GM19239 (cell line): ENCODE measurements around the gene CTNNA2.

Experiments
- DNase-seq: peaks from one replicate; pipeline ENCODE4 v3.0.0; 2011; ENCODE audit warnings: low spot score; ENCODE audit not compliant: insufficient read length
- FAIRE-seq: peaks from 2 replicates; lab custom pipeline; 2011; peaks lifted over from hg19 to GRCh38; lab: Jason Lieb, UNC

The CTNNA2 gene

DNA sequence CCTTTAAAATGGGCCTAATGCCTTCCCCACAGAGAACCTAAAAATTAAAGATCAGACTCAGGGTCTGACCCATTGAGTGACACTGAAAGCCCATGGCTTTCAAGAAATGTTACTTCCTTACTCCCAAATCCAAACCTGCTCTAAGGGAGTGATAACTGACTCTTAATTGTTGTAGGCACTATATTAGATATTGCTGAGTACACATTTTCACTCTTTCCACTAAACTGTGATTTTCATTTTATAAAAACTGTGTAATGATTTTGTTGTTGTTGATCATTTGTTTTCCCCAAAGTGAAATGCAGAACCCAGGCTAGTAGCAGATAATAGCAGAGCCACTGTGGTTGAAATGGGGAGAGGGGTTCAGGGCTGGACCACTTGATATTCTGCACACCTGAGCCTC lies 704.6 kb downstream of the CTNNA2 start:
- FAIRE-seq (no peak), DNase-seq (no peak)

DNA sequence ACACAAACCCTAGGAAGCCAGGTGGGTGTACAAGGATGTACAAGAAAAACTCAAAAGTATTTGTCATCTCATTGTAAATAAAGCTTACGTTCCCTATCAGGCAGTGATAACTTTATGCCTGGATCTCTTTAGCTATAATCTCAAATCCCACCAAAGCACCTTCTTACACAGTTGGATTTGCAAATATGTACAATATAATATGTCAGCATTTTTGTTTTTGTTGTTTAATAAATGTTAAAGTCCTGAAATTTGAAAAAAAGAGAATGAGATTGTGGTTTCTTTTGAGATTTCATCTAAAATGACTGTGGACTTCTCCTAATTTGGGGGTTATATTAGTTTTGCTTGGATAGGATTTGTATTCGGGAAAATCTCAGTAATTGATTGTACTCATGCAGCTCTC lies 709.8 kb downstream of the CTNNA2 start:
- FAIRE-seq, result no peak
- no peak for DNase-seq

DNA sequence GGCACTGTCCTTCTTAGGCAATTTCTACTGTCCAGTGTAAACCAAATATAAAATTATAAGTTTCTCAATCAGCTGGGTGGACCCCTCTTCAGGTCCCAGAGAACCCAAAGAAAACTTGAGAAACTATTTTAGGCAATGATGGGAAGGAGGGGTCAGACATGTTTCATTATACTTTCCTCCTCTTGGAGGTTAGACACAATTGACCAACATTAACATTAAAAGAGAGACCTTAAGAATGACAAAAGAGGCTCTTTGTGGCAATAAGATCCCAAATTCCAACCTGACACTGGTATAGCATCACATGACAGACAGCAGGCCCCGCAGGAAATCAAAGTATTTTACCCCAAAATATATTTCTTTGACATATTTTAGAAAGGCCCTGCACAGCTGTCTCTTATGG lies 718.6 kb downstream of the CTNNA2 start:
- no peak for FAIRE-seq
- DNase-seq, result no peak

DNA sequence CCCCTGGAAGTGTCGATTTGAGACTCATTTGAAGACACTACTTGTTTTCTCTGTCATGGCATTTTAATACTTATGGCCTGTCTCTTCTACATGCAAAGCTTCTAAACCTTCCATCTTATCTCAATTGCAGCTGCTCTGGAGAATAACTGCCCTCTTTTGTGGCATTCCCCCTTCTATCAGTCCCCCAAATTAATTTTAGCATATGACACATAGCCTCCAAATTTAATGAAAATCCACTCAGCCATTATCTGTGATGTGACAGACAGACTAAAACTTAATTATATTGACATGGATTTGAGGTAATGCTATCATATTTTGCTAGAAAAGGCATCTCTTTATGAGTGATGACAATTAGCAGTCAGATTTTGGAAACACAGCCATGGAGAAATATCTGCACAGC lies 720.5 kb downstream of the CTNNA2 start:
- DNase-seq (no peak), FAIRE-seq (no peak)

DNA sequence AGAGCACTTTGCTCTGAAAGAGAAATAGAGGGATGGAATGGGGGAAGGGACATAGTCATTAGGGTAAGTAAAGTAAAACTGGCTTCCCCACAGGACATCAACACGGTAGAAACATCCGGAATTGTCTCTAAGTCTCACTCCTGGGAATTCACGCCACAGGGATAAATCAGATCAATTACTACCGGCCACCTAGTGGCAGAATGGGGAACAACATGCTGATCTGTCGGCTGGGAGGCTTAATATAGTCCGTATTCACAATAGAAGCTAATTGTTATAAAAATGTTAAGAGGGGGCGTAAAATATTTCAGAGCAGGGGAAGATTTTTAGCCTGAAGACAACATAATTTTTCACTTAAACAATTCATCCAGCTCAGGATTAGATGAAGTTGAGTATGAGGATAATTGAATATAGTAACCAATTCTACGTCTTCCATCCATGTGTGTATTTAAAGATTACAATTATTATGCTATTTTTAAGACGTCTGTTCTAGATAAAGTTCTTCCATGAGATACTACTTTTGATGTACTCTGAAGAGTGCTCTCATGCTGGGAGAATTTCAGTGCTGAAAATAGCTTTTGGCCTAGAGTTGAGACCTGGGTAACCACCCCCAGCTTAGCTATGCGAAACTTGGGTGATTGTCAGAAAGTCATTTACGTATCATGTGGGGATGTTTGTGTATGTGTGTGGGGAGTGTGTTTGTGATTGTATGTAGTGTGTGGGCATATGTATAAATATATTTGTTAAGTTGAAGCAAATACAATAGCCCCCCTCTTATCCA lies 726.0 kb downstream of the CTNNA2 start:
- FAIRE-seq, result no peak
- no peak for DNase-seq

DNA sequence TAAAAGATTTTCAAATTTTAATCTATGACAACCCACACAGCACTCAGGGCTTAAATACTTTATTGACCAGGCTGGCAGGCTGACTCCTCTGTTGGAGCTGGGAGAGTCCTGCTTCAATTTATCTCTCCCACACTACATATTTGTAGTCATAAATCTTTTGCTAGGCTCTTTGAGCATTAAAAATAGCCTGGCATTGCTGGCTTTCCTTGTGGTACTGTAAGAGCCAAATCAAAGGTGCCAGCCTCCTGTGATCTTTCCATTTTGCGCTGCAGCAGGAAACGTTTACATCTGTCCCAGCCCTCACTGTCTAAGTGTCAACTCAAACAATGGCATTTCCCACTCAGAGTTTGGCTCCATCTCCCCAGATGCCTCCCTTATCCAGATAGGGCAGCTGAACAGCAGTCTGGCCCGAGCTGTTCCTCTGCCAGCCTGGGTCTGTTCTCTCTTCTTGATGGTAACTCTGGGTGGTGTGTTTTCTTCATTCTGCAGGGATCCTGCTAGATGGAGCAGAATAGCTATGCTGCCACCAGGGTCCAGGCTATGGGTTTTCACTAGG lies 729.6 kb downstream of the CTNNA2 start:
- FAIRE-seq (no peak), DNase-seq (no peak)

DNA sequence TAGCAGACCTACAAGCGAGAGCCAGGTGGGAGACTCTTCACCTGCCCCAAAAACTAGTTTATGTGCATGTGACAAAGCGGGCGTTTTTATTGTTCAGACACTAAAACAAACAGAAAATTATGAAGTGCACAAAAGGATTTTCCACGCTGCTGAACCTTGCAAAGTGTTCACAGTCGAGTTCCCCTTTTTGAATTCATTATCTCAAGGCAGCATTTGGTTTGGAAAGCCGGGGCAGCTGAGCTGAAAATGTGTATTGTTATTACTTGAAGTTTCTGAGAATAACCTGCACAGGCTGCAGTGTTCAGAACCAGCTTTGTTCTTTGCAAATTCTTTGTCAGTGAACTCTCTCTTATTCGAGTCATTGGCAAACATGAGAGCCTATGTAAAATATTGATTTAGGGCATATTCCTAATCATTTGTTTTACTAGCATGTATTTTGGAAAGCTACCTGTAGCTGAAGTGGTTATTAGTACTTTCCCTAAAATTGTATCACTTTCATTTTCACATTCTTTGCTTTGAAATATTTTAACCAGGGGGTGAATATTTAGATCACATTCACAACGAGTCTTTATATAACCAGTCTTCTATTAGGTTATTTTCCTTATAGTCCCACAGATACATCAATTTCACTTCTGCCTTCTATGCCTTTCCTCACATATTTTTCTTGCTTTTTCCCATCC lies 732.2 kb downstream of the CTNNA2 start:
- DNase-seq (no peak), FAIRE-seq (no peak)

DNA sequence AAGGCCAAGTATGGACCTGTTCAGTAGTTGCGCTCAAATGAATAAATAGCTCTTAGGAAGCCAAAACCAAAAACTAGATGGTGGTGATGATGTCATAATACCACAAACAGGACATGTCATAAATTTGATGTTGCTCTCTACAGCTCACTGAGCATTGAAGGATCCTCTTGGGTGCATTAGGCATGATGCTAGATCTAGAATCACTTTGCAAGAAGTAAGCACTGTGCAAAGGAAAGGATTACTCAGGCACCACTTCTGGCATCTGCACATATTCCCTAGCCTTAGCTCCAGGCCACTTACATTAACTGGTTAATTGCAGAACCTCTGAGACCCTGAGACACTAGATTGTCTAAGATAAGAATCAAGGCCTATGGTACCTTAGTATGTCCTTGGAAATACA lies 733.7 kb downstream of the CTNNA2 start:
- DNase-seq, result no peak

DNA sequence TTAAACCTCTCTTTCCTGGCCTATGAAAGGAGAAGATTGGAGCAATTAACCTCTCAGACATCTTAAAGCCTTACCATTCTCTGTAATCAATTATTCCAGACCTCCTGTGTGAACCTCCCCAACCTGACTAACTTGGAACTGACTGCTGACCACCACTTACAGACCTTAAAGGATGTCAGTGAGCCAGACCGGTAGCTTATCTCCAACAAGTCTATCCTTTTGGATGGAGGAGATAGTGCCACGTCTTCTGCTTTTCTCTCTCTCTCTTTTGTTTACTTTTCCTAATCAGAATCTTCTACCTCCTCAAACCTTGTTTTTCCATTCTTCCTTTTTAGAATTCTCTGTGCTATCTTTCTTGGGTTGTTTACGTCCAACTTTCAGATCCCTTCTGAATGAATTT lies 734.5 kb downstream of the CTNNA2 start:
- FAIRE-seq, result no peak
- DNase-seq, result no peak

More for the DNA sequence above, 733.7 kb downstream of the CTNNA2 start:
- no peak for FAIRE-seq

DNA sequence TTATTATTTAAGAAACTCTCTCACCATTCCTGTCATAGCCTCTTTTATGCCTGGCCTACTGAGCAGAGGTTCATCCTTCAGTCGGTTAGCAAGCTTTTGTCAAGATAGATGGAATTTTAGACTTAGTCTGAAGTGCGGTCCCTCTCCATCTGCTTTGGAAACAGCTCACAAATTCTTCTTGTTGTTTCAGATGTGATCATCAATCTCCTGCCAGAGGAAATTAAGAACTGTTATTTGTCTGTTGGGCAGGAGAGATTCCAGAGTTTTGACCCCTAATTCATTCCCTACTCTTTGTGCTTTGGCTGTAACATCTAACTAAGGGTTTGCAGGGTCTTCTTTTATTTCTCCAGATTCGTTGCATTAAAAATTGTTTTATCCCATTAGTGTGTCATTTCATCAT lies 735.3 kb downstream of the CTNNA2 start:
- FAIRE-seq (no peak), DNase-seq (no peak)

DNA sequence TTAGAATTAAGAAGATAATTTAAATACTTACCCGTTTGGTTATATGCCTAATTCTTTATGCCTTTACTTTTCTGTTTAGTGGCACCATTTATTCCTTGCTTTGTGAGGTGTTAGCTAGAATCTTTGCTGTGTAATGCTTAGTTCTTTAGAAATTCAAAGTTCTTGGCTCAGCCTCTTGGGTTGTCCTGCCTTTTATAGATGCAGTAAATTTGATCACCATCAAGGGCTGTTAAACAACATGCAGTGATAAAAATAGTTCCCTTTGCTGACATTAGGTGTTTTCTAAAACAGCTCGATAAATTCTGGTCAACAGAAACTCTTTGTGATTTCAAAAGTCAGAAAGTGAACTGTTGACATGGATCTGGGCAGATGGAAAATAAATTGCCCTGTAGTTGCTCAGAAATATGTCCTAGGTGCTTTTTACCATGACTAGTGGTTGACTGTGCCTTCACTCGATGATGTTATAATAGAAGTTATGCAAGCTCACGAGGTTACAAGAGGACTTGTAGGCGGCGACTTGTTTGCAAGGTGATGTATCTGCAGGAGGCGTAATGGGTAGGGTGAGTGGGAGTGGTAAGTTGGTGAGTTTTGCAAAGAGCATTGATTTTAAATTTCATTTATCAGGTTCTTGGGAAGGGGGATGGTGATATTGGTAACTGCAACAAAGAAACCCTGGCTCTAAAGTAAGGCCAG lies 739.6 kb downstream of the CTNNA2 start:
- FAIRE-seq (no peak), DNase-seq (no peak)

DNA sequence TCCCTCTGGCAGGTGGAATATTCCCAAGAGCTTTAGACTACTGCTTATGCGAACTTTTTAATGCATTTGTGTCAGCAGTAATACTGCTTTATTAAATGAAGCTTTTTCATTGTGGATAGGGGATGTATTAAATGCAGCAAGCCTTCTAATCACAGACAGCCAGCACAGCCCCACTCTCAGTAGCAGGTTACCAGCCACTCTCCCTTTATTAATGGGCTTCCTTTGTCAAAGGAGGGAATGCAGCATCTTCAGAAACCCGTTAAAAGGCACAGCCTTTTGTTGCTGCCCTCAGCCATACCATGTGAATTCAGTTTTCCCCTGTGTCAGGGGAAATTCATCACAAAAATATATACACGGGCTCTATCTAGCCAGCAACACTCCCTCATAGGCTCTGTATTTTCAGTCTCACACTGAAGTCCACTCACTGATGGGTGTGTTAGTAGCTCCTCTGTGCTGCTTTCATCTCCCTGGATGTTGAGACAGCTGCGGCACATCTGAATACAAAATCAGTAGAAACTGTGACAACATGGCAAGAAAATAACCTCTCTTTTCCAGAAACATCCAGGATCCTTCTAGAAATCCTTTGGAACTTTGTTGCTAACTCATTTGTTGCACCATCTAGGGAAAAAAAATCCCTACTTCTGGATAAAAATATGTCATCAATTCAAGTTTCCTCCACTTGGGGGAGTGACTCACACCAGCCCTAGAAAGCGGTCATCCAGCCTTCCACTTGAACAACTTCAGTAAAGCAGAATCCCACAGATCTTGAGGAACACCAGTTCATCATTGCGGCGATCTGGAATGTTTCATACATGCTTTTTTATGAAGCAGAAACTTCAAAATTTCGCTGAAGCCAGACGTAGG lies 743.3 kb downstream of the CTNNA2 start:
- no peak for DNase-seq
- no peak for FAIRE-seq

DNA sequence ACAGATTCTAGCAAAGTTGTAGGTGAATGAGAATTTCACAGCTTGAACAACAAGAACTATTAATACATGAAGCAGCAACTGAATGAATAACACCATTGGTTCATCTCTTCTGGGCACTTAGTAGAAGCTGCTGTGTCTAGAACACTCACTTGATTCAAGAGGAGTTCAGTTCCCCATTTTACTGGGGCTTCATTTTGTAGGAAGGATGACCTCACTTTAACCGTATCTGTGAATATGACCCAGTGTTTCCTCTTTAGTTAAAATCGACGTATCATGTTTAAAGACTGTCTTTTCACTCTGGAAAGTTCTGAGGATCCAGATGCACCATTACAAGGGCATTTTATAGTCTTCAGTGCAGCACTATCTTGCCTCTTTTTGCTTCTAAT lies 743.9 kb downstream of the CTNNA2 start:
- DNase-seq (no peak), FAIRE-seq (no peak)

DNA sequence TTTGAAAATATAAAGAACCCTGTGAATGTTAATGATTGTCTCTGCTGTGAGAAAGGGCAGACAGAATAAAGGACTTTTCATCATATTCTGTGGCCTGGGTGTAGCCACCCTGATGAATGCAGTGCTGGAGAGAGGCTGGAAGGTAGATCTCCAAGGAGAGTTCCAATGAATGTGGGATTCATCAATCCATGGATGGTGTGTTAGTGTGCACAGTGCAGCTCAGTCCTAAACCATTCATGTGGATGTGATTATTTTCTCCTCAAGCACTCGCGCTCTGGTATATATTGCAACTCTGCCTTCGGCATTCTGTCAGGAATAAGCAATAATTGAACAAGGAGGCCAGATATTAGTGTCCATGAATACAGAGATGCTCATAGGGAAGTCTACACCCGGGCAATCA lies 744.6 kb downstream of the CTNNA2 start:
- DNase-seq (no peak), FAIRE-seq (no peak)

DNA sequence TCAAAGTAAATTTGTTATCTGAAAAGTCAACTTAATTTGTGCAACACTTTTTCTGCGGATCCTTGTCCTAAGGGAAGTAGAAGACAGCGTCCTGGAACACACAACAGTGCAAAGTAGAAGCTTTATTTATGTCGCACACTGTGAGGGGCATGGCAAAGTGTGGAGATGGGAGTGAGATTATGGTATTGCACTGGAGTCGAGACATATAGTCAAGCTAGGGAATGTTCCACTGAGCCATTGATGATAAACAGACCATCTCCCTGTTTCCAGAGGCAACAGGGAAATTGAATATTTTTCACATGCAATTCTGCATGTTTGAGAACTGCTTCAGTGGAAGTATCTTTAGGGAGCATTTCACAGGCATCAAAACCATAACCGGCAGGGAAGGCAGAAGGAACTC lies 745.5 kb downstream of the CTNNA2 start:
- DNase-seq, result no peak
- FAIRE-seq, result no peak

DNA sequence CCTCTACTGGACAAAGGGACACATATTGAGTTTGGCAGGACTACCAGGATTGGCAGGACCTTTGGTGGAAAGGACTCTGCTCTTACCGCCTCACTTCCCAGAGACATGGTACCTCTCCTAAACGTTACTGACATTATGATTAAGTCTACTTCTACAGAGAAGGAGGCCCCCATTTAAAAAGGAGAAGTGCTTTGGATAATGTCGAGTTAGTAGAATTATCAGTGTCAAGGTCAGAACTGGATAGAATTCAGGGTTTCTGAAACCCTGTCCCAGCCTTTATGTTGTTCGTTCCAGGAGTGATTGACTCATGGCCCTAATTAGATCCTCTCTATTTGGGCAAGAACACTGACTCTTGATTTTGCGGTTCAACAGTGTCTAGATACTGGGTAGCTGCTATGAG lies 745.9 kb downstream of the CTNNA2 start:
- FAIRE-seq (no peak), DNase-seq (no peak)

DNA sequence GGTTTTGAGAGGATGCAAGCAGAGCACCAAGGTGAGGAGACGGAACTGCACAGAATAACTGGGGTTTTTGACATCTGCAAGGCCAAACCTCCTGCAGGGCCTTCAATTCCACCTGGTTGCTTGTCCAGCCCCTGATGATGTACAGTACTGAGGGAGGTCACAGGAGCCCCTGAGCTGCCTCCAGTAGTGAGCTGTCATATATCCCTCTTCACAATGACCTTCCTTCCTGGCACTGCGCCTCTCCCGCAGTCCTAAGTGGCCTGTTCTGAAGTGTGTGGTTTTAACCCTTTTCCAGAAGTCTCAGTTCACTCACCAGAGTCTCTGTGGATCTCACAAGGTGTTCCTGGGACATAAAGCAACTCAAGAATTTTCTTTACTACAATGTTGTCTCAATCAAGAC lies 746.4 kb downstream of the CTNNA2 start:
- FAIRE-seq (no peak), DNase-seq (no peak)

DNA sequence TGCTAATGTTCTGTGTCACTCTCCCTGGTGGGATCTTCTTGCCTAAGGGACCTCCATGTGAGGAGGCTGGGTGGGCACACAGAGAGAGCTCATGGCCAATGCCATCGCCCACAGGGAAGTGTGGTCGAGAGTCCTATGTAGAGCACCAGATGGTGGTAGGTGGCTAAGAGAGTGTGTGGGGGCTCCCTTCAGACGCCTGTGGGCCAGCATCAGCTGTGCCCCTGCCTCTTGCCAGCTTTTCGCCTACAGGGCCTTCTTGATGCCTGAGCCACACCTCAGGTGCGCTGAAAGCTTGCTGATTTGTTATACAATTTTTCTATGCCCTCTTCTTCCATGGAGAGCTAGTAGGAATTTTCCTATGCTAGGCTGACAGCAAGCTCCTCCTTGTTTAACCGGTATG lies 753.4 kb downstream of the CTNNA2 start:
- no peak for DNase-seq
- FAIRE-seq, result no peak

DNA sequence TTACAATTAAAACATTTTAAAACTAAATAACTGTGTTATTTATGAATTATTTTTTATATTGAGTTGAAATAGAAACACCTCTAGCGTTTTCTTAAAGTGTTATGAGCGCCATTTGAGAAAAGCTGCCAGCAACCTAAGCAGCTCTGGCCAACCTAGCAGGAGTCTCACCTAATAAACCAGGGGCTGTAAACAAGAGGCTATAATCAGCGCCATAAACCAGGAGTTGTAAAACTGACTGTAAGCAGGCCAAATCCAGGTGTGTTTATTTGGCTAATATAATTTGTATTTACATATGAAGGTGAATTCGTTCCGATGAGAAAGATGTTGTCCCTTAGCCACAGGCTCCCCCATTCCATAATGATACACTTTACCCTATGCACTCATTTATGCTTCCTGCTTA lies 757.0 kb downstream of the CTNNA2 start:
- DNase-seq, result no peak
- no peak for FAIRE-seq

DNA sequence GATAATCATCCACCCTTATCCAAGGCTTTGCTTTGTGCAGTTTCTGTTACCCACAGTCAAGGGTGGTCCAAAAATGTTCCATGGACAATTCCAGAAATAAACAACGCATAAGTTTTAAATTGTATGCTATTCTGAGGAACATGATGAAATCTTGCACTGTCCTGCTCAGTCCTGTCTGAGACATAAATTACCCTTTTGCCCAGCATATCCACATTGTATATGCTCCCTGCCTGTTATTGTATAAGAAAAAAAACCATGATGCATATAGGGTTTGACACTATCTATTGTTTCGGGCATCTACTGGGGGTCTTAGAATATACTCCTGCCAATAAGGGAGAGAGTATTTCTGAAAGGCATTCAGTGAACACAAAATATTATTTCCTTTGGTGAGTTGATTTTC lies 767.7 kb downstream of the CTNNA2 start:
- FAIRE-seq (no peak), DNase-seq (no peak)
